HL-60 (cell line): Measurements from ENCODE around the gene LMO2.
A peak's percentile ranks its signal among the peaks of the same experiment; 100 is the strongest.

Experiments
- DNase-seq, 2 experiments: peaks; one replicate each; pipeline ENCODE4 v3.0.0-alpha.2; 2010 to 2020; ENCODE audit warnings: low read depth in 1 of 2, low spot score in 1 of 2
- H3K27ac ChIP-seq: fragments of 250-450 bp; sonication (Bioruptor Pico); replicated peaks from 2 replicates; pipeline ENCODE4 v1.5.1; 2020; ENCODE audit warnings: mild to moderate bottlenecking, moderate library complexity
- H3K27me3 ChIP-seq: fragments of 250-450 bp; sonication (Bioruptor Pico); 2 replicates; pipeline ENCODE4 v1.5.1; 2021; ENCODE audit warnings: mild to moderate bottlenecking, moderate library complexity; ENCODE audit not compliant: insufficient read depth, poor library complexity, severe bottlenecking
- H3K4me3 ChIP-seq: replicated peaks from 2 replicates; pipeline ENCODE4 v1.5.1; 2011; ENCODE audit warnings: mild to moderate bottlenecking, control low read depth, low read length; ENCODE audit not compliant: insufficient read depth
- CTCF ChIP-seq: IDR thresholded peaks from one replicate; pipeline ENCODE4 v1.5.1; 2011; ENCODE audit warnings: low read length, control low read depth, inconsistent platforms; ENCODE audit not compliant: insufficient read depth
- GABPA ChIP-seq: IDR thresholded peaks from 2 replicates; pipeline ENCODE4 v1.6.1; 2012; ENCODE audit warnings: low read depth
- POLR2AphosphoS5 ChIP-seq: IDR thresholded peaks from 2 replicates; pipeline ENCODE4 v1.6.1; 2012; ENCODE audit warnings: low read depth
- SPI1 ChIP-seq: IDR thresholded peaks from 2 replicates; pipeline ENCODE4 v1.6.1; 2012; ENCODE audit warnings: low read depth, mild to moderate bottlenecking, borderline replicate concordance
- TF ChIP-seq, protein P1 (sequence below): IDR thresholded peaks from 2 replicates; pipeline ENCODE4 v1.6.1; 2012; ENCODE audit warnings: low read depth; ENCODE audit not compliant: insufficient replicate concordance

Gene LMO2

DNA sequence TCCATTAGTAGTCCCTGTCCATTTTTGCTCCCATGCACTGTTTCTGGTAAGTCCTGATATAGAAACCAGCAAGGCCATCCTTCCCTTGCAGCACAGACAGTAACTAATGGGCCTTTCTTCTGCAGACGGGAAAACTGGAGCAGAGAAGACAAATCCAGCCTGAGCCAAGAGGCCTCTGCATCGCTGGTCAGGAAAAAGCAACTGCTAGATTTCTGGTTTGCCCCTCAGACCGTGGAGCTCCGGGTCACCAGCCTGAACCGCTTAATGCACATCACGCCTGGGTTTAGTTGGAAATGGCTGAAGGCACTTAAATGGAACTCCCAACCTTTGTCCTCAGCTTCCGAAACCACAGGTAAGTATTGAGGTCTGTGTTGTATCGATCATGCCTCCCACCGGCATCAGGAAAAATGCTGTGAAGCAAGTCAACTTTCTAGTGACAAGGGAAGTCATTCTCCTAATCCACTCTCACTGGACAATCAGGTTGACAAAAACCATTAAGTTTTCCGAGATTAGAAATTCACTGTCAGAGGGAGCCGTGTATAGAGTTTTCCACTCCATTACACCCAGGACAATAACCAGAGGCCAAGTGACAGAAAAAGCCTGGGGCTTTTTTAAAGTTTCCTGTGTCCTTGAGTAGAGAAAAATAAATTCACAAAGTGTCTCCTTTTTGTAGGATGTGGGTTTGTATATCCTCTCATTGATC lies 14.8 kb upstream of the LMO2 start:
- no peak for TF ChIP-seq CTCF
- no peak for TF ChIP-seq POLR2AphosphoS5
- TF ChIP-seq, protein P1, sequence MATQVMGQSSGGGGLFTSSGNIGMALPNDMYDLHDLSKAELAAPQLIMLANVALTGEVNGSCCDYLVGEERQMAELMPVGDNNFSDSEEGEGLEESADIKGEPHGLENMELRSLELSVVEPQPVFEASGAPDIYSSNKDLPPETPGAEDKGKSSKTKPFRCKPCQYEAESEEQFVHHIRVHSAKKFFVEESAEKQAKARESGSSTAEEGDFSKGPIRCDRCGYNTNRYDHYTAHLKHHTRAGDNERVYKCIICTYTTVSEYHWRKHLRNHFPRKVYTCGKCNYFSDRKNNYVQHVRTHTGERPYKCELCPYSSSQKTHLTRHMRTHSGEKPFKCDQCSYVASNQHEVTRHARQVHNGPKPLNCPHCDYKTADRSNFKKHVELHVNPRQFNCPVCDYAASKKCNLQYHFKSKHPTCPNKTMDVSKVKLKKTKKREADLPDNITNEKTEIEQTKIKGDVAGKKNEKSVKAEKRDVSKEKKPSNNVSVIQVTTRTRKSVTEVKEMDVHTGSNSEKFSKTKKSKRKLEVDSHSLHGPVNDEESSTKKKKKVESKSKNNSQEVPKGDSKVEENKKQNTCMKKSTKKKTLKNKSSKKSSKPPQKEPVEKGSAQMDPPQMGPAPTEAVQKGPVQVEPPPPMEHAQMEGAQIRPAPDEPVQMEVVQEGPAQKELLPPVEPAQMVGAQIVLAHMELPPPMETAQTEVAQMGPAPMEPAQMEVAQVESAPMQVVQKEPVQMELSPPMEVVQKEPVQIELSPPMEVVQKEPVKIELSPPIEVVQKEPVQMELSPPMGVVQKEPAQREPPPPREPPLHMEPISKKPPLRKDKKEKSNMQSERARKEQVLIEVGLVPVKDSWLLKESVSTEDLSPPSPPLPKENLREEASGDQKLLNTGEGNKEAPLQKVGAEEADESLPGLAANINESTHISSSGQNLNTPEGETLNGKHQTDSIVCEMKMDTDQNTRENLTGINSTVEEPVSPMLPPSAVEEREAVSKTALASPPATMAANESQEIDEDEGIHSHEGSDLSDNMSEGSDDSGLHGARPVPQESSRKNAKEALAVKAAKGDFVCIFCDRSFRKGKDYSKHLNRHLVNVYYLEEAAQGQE: no peak
- TF ChIP-seq GABPA: no peak
- no peak for TF ChIP-seq SPI1
- H3K27me3 ChIP-seq: no peaks in the 10 kb centered on the region
- no peak for DNase-seq
- no peak overlapping the region for H3K4me3 ChIP-seq
- H3K27ac ChIP-seq: peak overlapping the region; percentile 66

GRCh38 chr11:33904102-33904501 lies 12.2 kb upstream of the LMO2 start:
- H3K27me3 ChIP-seq: no peaks in the 10 kb centered on the region
- H3K4me3 ChIP-seq: no peak overlapping the region
- H3K27ac ChIP-seq: no peak overlapping the region
- TF ChIP-seq SPI1 (no peak), CTCF (no peak), GABPA (no peak), POLR2AphosphoS5 (no peak)
- TF ChIP-seq, protein P1: no peak
- no peak for DNase-seq

- TF ChIP-seq SPI1 (peak; percentile 1; the same call in 1 of the 2 replicates), CTCF (no peak)
- H3K4me3 ChIP-seq: no peak overlapping the region
- DNase-seq: peak in 1 of 2 experiments; percentile 35
- H3K27me3 ChIP-seq: no peaks in the 10 kb centered on the region
- H3K27ac ChIP-seq: peak overlapping the region; percentile 54
These were observed 8.4 kb upstream of the LMO2 start for GRCh38 chr11:33900159-33900840.
